WTC11 (cell line): ENCODE data around the gene NETO2. TPM values are rescaled to one million over a fixed set of nuclear protein-coding genes. Genes with fewer than 3 reads are reported as not detected.
A peak's percentile ranks its signal among the peaks of the same experiment; 100 is the strongest.

Source experiments
- ATAC-seq: fragments of 200-7000 bp; cut with Tn5 transposase; 2 replicates; pipeline ENCODE4 v1.10.0; 2021; ENCODE audit warnings: mild to moderate bottlenecking, moderate library complexity
- CTCF ChIA-PET: fragments of 300-600 bp; sonication (Branson Sonifier 250); formaldehyde crosslinking; loops from one replicate; lab custom pipeline; 2021; ENCODE audit warnings: antibody characterized with exemption; lab: Charles Lee
- POLR2A ChIA-PET: fragments of 350-600 bp; sonication (Branson Sonifier 250); formaldehyde crosslinking; loops from one replicate; lab custom pipeline; 2021; ENCODE audit warnings: antibody characterized with exemption; lab: Charles Lee
- DNase-seq: peaks from one replicate; pipeline ENCODE4 v3.0.0; 2021; ENCODE audit warnings: low spot score
- H3K27ac Mint-ChIP-seq: 2 replicates; pipeline ENCODE4 v1.8.0; 2021; ENCODE audit warnings: mixed read lengths
- H3K27me3 Mint-ChIP-seq: 2 replicates; pipeline ENCODE4 v1.8.0; 2021; ENCODE audit warnings: low read depth, mild to moderate bottlenecking, moderate library complexity, mixed read lengths
- H3K36me3 Mint-ChIP-seq: 2 replicates; pipeline ENCODE4 v1.8.0; 2021; ENCODE audit warnings: mixed read lengths
- H3K4me1 Mint-ChIP-seq: 2 replicates; pipeline ENCODE4 v1.8.0; 2022; ENCODE audit warnings: mixed read lengths
- H3K4me3 Mint-ChIP-seq: 2 replicates; pipeline ENCODE4 v1.8.0; 2021; ENCODE audit warnings: mild to moderate bottlenecking, moderate library complexity, mixed read lengths
- H3K9me3 Mint-ChIP-seq: 2 replicates; pipeline ENCODE4 v1.8.0; 2021; ENCODE audit warnings: mixed read lengths
- ATF1 ChIP-seq: sonication (generic); formaldehyde crosslinking; IDR thresholded peaks from 2 replicates; pipeline ENCODE4 v1.8.1; 2023; ENCODE audit warnings: mild to moderate bottlenecking, moderate library complexity, missing genetic modification reagents
- ELF4 ChIP-seq: sonication (generic); formaldehyde crosslinking; IDR thresholded peaks from 2 replicates; pipeline ENCODE4 v1.8.1; 2022; ENCODE audit warnings: low read depth, mild to moderate bottlenecking, moderate library complexity, missing genetic modification reagents
- EMX1 ChIP-seq: fragments of 250-450 bp; sonication (Bioruptor Pico); IDR thresholded peaks from 2 replicates; pipeline ENCODE4 v1.8.0; 2021; ENCODE audit warnings: mild to moderate bottlenecking
- FOXJ3 ChIP-seq: sonication (generic); formaldehyde crosslinking; IDR thresholded peaks from 2 replicates; pipeline ENCODE4 v1.9.0; 2021; ENCODE audit warnings: missing genetic modification reagents, mild to moderate bottlenecking, borderline replicate concordance
- JUN ChIP-seq: sonication (generic); formaldehyde crosslinking; IDR thresholded peaks from 2 replicates; pipeline ENCODE4 v1.8.0; 2023; ENCODE audit warnings: mild to moderate bottlenecking, missing genetic modification reagents
- OVOL2 ChIP-seq: fragments of 250-450 bp; sonication (Bioruptor Pico); IDR thresholded peaks from 2 replicates; pipeline ENCODE4 v1.9.0; 2021; ENCODE audit warnings: mild to moderate bottlenecking, borderline replicate concordance
- SMAD4 ChIP-seq: sonication (generic); formaldehyde crosslinking; IDR thresholded peaks from 2 replicates; pipeline ENCODE4 v1.8.0; 2022; ENCODE audit warnings: mild to moderate bottlenecking, missing genetic modification reagents
- SP1 ChIP-seq: sonication (generic); formaldehyde crosslinking; conservative IDR thresholded peaks from 2 replicates; pipeline ENCODE4 v1.8.1; 2022; ENCODE audit warnings: missing genetic modification reagents
- TCF7 ChIP-seq: sonication (generic); formaldehyde crosslinking; IDR thresholded peaks from 2 replicates; pipeline ENCODE4 v1.8.0; 2022; ENCODE audit warnings: mild to moderate bottlenecking, low read depth, missing genetic modification reagents, moderate library complexity
- ZNF416 ChIP-seq: fragments of 250-450 bp; sonication (Bioruptor Pico); IDR thresholded peaks from 2 replicates; pipeline ENCODE4 v1.9.0; 2021; ENCODE audit warnings: mild to moderate bottlenecking, inconsistent platforms
- total RNA-seq: library from RNA; stranded (reverse); gene quantifications from 3 replicates; pipeline ENCODE4 v1.2.3, GENCODE V29; 2021
- TF ChIP-seq, protein P1 (sequence below): sonication (generic); formaldehyde crosslinking; IDR thresholded peaks from 2 replicates; pipeline ENCODE4 v1.8.1; 2023; ENCODE audit warnings: mild to moderate bottlenecking, moderate library complexity, missing genetic modification reagents
- TF ChIP-seq, protein P2 (sequence below): sonication (generic); formaldehyde crosslinking; IDR thresholded peaks from 2 replicates; pipeline ENCODE4 v1.8.1; 2022; ENCODE audit warnings: missing genetic modification reagents, borderline replicate concordance
- TF ChIP-seq, protein P3 (sequence below): sonication (generic); formaldehyde crosslinking; IDR thresholded peaks from 2 replicates; pipeline ENCODE4 v1.8.1; 2022; ENCODE audit warnings: mild to moderate bottlenecking, moderate library complexity, missing genetic modification reagents
- TF ChIP-seq, protein P4 (sequence below): sonication (generic); formaldehyde crosslinking; IDR thresholded peaks from 2 replicates; pipeline ENCODE4 v1.8.1; 2023; ENCODE audit warnings: mild to moderate bottlenecking, missing genetic modification reagents
- TF ChIP-seq, protein P5 (sequence below): sonication (generic); formaldehyde crosslinking; IDR thresholded peaks from 2 replicates; pipeline ENCODE4 v1.8.1; 2022; ENCODE audit warnings: low read depth, missing genetic modification reagents, borderline replicate concordance
- TF ChIP-seq, protein P6 (sequence below): sonication (generic); formaldehyde crosslinking; IDR thresholded peaks from 2 replicates; pipeline ENCODE4 v1.8.0; 2022; ENCODE audit warnings: mild to moderate bottlenecking, missing genetic modification reagents
- TF ChIP-seq, protein P7 (sequence below): fragments of 250-450 bp; sonication (Bioruptor Pico); IDR thresholded peaks from 2 replicates; pipeline ENCODE4 v2.1.2; 2022; ENCODE audit warnings: mild to moderate bottlenecking, moderate library complexity

Gene NETO2
- total RNA-seq, 1 experiment from 2014 or later: 21.8 TPM

DNA sequence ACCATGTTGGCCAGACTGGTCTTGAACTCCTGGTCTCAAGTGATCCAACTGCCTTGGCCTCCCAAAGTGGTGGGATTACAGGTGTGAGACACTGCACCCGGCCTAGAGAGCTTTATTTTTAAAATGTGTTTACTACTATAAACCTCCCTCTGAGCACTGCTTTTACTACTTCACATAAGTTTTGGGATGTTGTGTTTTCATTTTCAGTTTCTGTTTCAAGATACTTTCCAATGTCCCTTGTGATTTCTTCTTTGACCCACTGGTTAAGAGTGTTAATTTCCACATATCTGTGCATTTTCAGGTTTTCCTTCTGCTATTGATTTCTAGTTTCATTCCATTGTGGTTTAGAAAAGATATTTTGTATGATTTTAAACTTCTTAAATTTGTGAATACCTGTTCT, 74.4 kb downstream of the NETO2 start (continued):
- no peak for TF ChIP-seq FOXJ3 (CRISPR knock-in tag)
- TF ChIP-seq, protein P1, sequence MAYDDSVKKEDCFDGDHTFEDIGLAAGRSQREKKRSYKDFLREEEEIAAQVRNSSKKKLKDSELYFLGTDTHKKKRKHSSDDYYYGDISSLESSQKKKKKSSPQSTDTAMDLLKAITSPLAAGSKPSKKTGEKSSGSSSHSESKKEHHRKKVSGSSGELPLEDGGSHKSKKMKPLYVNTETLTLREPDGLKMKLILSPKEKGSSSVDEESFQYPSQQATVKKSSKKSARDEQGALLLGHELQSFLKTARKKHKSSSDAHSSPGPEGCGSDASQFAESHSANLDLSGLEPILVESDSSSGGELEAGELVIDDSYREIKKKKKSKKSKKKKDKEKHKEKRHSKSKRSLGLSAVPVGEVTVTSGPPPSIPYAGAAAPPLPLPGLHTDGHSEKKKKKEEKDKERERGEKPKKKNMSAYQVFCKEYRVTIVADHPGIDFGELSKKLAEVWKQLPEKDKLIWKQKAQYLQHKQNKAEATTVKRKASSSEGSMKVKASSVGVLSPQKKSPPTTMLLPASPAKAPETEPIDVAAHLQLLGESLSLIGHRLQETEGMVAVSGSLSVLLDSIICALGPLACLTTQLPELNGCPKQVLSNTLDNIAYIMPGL: no peak

DNA sequence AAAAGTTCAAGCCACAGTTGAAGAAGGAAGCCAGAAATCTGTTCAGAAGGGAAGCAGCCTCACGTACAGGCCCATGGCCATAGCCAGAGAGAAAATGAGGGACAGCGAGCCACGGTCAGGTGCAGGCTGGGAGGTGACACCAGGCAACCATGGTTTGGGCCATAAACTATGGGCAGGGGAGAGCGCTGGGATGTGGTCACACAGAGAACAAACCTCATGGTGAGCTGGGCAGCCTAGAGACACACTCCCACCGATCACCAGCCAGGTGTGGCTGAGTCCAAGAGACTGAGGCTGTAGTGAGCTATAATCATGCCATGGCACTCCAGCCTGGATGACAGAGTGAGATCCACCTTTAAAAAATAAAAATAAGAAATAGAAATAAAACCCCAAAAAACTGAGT, 76.5 kb downstream of the NETO2 start:
- Mint-ChIP-seq H3K4me3 (no peak overlapping the region), H3K27me3 (no peaks in the 10 kb centered on the region), H3K4me1 (peaks cover 8% of the 10 kb centered on the region; the same call in 1 of the 2 replicates), H3K9me3 (peaks cover 18% of the 10 kb centered on the region), H3K36me3 (no peaks in the 10 kb centered on the region), H3K27ac (no peak overlapping the region)
- POLR2A ChIA-PET: no interaction called here
- ATAC-seq (no peak), DNase-seq (no peak)
- no peak for TF ChIP-seq SP1 (CRISPR knock-in tag)
- no peak for TF ChIP-seq OVOL2 (CRISPR knock-in tag)
- TF ChIP-seq ZNF416 (CRISPR knock-in tag): no peak
- TF ChIP-seq, protein P2, sequence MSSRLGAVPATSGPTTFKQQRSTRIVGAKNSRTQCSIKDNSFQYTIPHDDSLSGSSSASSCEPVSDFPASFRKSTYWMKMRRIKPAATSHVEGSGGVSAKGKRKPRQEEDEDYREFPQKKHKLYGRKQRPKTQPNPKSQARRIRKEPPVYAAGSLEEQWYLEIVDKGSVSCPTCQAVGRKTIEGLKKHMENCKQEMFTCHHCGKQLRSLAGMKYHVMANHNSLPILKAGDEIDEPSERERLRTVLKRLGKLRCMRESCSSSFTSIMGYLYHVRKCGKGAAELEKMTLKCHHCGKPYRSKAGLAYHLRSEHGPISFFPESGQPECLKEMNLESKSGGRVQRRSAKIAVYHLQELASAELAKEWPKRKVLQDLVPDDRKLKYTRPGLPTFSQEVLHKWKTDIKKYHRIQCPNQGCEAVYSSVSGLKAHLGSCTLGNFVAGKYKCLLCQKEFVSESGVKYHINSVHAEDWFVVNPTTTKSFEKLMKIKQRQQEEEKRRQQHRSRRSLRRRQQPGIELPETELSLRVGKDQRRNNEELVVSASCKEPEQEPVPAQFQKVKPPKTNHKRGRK (CRISPR knock-in tag): no peak
- TF ChIP-seq EMX1 (CRISPR knock-in tag): no peak
- TF ChIP-seq FOXJ3 (CRISPR knock-in tag): no peak
- TF ChIP-seq ELF4 (CRISPR knock-in tag): no peak
- TF ChIP-seq, protein P3, sequence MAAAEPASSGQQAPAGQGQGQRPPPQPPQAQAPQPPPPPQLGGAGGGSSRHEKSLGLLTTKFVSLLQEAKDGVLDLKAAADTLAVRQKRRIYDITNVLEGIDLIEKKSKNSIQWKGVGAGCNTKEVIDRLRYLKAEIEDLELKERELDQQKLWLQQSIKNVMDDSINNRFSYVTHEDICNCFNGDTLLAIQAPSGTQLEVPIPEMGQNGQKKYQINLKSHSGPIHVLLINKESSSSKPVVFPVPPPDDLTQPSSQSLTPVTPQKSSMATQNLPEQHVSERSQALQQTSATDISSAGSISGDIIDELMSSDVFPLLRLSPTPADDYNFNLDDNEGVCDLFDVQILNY (CRISPR knock-in tag): no peak
- TF ChIP-seq, protein P4, sequence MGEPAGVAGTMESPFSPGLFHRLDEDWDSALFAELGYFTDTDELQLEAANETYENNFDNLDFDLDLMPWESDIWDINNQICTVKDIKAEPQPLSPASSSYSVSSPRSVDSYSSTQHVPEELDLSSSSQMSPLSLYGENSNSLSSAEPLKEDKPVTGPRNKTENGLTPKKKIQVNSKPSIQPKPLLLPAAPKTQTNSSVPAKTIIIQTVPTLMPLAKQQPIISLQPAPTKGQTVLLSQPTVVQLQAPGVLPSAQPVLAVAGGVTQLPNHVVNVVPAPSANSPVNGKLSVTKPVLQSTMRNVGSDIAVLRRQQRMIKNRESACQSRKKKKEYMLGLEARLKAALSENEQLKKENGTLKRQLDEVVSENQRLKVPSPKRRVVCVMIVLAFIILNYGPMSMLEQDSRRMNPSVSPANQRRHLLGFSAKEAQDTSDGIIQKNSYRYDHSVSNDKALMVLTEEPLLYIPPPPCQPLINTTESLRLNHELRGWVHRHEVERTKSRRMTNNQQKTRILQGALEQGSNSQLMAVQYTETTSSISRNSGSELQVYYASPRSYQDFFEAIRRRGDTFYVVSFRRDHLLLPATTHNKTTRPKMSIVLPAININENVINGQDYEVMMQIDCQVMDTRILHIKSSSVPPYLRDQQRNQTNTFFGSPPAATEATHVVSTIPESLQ: no peak
- TF ChIP-seq ATF1 (CRISPR knock-in tag): no peak
- TF ChIP-seq TCF7 (CRISPR knock-in tag): no peak
- TF ChIP-seq, protein P5, sequence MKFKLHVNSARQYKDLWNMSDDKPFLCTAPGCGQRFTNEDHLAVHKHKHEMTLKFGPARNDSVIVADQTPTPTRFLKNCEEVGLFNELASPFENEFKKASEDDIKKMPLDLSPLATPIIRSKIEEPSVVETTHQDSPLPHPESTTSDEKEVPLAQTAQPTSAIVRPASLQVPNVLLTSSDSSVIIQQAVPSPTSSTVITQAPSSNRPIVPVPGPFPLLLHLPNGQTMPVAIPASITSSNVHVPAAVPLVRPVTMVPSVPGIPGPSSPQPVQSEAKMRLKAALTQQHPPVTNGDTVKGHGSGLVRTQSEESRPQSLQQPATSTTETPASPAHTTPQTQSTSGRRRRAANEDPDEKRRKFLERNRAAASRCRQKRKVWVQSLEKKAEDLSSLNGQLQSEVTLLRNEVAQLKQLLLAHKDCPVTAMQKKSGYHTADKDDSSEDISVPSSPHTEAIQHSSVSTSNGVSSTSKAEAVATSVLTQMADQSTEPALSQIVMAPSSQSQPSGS: no peak
- TF ChIP-seq SMAD4: no peak
- CTCF ChIA-PET: interaction anchor here (1.5 kb wide), 1 partner anchor 75 kb away, joined by 3 read pairs; no protein-coding TSS in a partner anchor

DNA sequence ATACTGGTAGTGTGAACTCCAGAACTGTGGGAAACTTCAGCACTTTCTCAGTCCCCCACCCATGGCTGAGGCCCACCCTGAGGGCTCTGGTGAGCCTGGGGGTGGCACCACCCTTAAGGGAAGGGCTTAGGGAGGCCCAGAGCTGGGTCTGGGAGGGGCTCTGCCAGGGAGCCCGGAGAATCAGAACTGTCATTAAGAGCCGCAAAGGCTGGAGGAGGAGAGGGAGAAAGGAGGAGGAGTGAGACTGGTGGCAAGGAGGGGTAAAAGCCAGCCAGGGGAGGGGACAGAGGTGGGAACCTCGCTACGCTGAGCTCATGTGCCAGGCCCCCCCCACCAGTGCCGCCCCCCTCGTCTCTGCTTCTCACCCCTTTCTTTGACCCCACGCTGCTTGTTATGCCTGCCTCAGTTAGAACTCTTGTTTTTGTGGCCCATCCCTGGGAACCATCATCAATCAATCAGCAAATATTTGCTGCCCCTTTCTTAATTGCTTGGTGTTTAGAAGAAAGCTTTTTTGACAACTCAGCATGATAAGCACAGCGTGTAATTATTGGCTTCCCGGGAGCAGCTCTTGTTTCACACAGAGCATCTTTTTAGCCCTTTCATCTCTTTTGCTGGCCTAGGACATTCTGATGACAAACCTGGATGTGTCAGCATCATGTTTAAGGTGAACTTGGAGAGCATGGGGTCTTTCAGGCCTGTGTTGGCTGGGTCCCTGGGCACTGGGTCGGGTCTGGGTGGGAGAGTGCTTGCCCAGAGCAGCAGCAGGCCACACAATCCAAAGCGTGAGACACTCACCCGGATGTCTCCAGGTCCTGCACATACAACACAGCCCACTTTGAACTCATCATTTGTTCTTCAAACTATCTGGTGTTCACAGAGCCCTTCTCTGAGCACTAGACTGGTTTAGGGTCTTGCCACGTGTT, 77.7 kb downstream of the NETO2 start:
- ATAC-seq: 0 out of 2 replicates have a peak, but pooled peaks have one; percentile 32
- POLR2A ChIA-PET: no interaction called here
- H3K27me3 Mint-ChIP-seq: no peaks in the 10 kb centered on the region
- peaks cover 8% of the 10 kb centered on the region; the same call in 1 of the 2 replicates for H3K4me1 Mint-ChIP-seq
- H3K9me3 Mint-ChIP-seq: peaks cover 16% of the 10 kb centered on the region
- TF ChIP-seq, protein P6, sequence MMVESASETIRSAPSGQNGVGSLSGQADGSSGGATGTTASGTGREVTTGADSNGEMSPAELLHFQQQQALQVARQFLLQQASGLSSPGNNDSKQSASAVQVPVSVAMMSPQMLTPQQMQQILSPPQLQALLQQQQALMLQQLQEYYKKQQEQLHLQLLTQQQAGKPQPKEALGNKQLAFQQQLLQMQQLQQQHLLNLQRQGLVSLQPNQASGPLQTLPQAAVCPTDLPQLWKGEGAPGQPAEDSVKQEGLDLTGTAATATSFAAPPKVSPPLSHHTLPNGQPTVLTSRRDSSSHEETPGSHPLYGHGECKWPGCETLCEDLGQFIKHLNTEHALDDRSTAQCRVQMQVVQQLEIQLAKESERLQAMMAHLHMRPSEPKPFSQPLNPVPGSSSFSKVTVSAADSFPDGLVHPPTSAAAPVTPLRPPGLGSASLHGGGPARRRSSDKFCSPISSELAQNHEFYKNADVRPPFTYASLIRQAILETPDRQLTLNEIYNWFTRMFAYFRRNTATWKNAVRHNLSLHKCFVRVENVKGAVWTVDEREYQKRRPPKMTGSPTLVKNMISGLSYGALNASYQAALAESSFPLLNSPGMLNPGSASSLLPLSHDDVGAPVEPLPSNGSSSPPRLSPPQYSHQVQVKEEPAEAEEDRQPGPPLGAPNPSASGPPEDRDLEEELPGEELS (CRISPR knock-in tag): no peak
- no peak for TF ChIP-seq JUN
- TF ChIP-seq, protein P7, sequence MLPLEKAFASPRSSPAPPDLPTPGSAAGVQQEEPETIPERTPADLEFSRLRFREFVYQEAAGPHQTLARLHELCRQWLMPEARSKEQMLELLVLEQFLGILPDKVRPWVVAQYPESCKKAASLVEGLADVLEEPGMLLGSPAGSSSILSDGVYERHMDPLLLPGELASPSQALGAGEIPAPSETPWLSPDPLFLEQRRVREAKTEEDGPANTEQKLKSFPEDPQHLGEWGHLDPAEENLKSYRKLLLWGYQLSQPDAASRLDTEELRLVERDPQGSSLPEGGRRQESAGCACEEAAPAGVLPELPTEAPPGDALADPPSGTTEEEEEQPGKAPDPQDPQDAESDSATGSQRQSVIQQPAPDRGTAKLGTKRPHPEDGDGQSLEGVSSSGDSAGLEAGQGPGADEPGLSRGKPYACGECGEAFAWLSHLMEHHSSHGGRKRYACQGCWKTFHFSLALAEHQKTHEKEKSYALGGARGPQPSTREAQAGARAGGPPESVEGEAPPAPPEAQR (CRISPR knock-in tag): no peak
- H3K36me3 Mint-ChIP-seq: no peaks in the 10 kb centered on the region
- no peak for DNase-seq
- CTCF ChIA-PET: interaction anchor here (0.7 to 1.4 kb wide), 3 partner anchors 12 to 1558 kb away, joined by 3 to 4 read pairs (median 3); no protein-coding TSS in a partner anchor
- no peak overlapping the region for H3K4me3 Mint-ChIP-seq
- H3K27ac Mint-ChIP-seq: no peak overlapping the region
